GM20431 (cell line): Measurements from ENCODE around the gene GARIN5B.

Experiments used
- in situ Hi-C: fragments of 300-500 bp; cut with MseI, MboI; formaldehyde crosslinking; loops from one replicate; pipeline ENCODE4 v1.15.0; 2020; ENCODE audit warnings: low sequenced_read_pairs; ENCODE audit not compliant: unreplicated experiment

The GARIN5B gene

GRCh38 chr19:55352549-55353145 is 10.4 kb downstream of the GARIN5B start:
- in situ Hi-C loops = no loop called here

DNA sequence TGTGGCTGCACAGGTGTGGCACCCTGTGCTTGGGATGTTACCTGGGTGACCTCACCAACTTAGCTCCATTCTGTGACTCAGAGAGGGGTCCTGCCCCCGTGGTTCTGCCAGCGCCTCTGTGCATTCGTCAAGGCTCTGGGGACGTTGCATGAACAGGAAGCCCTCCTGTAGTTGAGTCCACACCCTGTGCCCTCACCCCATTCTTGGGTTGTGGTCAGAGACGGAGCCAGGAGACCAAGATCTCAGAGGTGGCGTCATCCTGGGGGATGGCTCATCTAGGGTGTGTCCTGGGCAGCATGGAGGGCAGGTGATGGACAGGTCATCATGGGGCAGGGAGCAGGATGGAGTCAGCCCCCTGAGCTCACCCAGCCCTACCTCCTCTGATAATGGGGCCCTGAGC is 11.0 kb downstream of the GARIN5B start:
- in situ Hi-C loops = no loop called here

DNA sequence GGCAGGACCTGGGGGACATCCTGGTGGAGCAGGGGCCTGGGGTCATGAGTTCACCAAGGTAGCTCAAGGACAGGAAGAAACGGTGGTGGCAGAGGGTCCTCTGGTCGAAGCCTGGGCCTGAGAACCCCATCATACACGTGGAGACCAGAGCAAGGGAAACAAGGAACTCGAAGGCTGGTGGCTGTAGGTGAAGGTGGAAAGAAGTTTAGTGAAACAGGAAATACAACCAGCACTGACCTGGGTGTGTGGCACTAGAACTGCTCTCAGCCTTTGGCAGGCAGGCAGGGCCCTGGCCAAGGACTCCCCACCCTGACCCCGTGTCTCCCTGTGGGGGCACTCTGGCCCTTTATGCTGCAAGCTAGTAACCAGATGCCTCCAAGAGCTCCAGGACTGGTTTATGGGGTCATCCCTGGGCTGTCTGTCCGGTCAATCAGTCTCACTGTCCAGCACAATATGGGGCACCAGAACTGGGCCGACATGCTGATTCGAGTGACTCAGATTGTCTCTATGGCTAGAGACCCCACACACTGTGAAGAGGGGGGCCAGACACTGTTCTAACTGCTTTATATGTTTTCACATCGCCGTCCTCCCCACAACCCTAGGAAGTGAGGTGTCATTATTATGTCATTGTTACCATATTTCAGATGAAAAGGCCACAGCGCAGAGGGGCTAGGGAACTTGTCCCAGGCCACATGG is 12.3 kb downstream of the GARIN5B start:
- in situ Hi-C loops = no loop called here

DNA sequence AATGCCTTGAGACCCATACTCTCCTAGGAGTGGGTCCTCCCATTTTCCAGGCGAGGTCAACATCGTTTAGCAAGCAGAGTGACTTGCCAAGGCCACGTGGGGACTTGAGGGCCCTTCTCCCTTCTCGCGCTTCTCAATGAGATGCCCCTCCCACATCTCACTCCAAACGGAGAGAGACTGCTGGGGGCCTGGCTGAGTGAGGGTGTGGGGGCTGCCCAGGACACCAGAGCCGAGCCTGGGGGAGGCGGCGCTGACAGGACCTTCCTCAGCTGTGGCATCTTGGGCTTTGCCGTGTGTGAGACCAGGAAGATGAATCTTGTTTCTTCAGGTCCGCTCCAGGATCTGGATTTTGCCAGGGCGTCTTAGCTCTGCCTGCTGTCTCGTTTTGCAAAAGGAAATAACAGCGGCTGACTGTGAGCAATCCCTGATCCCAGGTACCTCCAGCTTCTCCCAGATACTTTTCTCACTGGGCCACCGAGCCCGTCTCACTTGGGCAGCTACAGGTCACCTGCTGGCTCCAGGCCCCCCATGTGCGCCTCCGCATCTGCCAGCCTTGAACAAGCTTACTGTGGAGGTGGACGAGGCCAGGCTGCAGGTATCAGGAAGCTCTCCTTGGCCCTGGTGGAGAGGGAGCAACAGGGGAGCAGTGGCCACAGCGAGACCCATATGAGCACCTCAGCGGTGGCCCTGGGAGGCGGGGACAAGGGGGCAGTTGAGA is 14.6 kb downstream of the GARIN5B start:
- in situ Hi-C loops = no loop called here

- in situ Hi-C loops = no loop called here
These were observed 15.5 kb downstream of the GARIN5B start for GRCh38 chr19:55347442-55348009.

- in situ Hi-C loops = no loop called here
These were observed 16.2 kb downstream of the GARIN5B start for GRCh38 chr19:55346725-55347441.

- in situ Hi-C loops = no loop called here
These were observed 17.0 kb downstream of the GARIN5B start for GRCh38 chr19:55345818-55346724.

GRCh38 chr19:55345101-55345817 is 17.8 kb downstream of the GARIN5B start:
- in situ Hi-C loops = no loop called here

GRCh38 chr19:55344444-55344843 is 18.6 kb downstream of the GARIN5B start:
- in situ Hi-C loops = no loop called here

DNA sequence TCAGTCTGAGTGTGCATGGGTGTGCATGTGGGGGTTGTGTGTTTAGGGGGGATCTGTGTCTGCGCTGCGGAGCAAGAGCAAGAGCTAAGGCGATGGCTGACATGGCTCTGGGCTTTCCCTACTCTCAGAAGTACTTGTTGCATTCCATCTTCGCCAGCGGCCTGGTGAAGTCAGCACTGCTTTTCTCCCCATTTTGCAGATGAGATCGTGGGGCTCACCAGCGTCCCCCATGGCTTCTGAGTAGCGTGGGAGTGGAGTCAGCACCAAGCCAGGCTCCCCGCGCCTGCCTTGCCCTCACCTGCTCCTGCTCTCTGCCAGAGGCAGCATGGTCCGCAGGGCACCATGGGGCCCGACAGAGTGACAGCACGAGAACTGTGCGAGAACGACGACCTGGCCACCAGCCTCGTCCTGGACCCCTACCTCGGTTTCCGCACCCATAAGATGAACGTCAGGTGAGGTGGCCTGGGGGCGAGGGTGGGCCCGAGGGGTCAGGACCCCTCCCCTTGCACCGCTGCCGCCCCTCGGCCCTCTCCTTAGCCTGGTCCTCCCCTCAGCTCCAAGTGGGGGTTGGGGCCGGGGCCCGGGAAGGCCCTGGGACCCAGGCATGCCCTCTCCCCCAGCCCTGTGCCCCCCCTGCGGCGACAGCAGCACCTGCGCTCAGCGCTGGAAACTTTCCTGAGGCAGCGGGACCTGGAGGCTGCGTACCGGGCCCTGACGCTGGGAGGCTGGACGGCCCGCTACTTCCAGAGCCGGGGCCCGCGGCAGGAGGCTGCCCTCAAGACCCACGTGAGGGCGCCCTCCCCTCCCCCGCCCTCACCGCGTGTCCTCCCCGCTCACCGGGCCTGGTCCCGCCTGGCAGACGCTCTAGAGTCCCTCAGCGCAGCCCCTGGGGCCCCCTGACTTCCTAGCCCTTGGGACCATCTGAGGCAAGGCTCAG is 21.2 kb downstream of the GARIN5B start:
- in situ Hi-C loops = no loop called here

GRCh38 chr19:55341171-55341588 is 21.9 kb downstream of the GARIN5B start:
- in situ Hi-C loops = no loop called here

- in situ Hi-C loops = no loop called here
These were observed 22.3 kb downstream of the GARIN5B start for GRCh38 chr19:55340784-55341147.

DNA sequence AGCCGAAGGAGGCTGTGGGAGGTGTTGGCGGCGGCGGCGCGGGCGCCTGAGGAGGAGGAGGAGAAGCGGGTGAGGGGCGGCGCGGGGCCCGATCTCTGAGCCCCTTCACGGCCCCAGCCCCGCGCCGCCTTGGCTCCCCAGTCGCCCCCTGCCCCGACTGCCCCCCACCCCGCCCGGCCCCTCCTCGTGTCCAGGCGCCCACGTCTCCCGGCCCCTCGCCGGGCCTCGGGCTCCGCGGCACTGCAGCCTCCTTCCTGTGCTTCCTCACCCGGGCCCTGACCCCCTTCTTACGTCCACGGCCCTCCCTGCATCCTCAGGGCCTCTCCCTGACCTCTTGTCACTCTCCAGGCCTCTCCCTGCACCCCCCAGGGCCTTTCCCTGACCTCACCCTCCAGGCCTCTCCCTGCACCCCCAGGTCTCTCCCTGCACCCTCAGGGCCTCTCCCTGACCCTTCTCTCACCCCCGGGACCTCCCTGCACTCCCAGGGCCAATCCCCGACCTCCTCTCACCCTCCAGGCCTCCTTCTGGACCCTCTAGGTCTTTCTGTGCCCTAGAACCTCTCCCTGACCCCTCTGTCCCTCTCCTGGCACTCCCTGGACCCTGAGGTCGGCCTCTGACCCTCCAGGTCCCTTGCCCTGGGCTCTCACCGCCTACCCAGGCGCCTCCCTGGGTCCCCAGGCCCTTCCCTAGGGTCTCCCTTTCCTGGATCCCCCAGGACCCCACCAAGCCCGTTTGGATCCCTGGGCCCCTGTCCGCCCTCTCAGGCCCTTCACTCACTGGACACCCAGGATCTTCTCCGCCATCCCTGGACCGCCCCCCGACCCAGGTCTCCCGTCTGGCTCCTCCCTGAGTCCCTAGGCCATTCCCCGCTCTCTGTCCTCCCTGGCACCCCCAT is 22.9 kb downstream of the GARIN5B start:
- in situ Hi-C loops = no loop called here

- in situ Hi-C loops = no loop called here
These were observed 23.8 kb downstream of the GARIN5B start, which contains the start of gene KMT5C for GRCh38 chr19:55339105-55339888. Gene KMT5C (plus strand): TSS chr19:55339876. CDS start chr19:55341937, 2,061 bp downstream.

DNA sequence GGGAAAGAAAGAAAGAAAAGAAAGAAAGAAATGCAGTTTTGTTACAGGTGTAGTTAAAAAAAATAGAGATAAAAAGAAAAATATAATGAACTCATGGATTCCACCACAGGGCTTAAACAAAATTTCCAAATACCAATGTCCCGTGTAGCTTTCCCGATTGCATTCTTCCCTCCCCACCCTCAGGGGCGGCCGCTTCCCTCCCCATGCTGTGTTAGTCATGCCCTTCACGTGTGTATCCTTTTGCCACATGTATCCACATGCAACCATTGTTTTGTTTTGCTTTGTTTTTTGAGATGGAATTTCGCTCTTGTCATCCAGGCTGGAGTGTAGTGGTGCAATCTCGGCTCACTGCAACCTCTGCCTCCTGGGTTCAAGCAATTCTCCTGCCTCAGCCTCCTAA is 27.0 kb downstream of the GARIN5B start:
- in situ Hi-C loops = no loop called here

DNA sequence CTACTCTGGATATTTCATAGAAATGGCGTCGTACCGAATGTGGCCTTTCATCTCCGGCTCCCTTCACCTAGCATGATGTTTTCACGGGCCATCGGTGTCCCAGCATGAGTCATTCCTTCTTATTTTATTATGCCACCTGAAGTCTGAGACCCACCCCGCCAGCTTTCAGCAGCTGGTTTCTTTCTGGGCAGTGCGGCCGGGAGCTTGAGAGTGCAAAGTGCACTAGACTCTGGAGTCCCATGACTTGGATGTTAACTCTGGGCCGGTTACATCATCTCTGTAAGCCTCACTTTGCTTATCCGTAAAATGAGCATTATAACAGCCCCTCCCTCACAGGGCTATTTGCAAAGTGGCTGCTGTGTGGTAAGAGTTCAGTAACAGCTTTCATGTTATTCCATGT is 29.2 kb downstream of the GARIN5B start:
- in situ Hi-C loops = no loop called here
